H9 (cell line): ENCODE measurements around the gene WNT2. TPM values are rescaled to one million over a fixed set of nuclear protein-coding genes. Genes with fewer than 3 reads are reported as not detected.

Experiments used
- DNase-seq: peaks from one replicate; pipeline ENCODE4 v3.0.0-alpha.2; 2017
- H2AFZ ChIP-seq: one replicate; pipeline ENCODE4 v1.6.1; 2013; ENCODE audit warnings: mild to moderate bottlenecking, low read length, control low read depth, moderate library complexity
- H2AK5ac ChIP-seq: 2 replicates; pipeline ENCODE4 v1.6.1; 2013; ENCODE audit warnings: low read length, control low read depth, mixed read lengths; ENCODE audit not compliant: insufficient read length
- H2BK120ac ChIP-seq: one replicate; pipeline ENCODE4 v1.6.1; 2013; ENCODE audit warnings: low read depth, mild to moderate bottlenecking, low read length, control low read depth, inconsistent platforms; ENCODE audit not compliant: poor library complexity, severe bottlenecking
- H2BK12ac ChIP-seq: 2 replicates; pipeline ENCODE4 v1.6.1; 2013; ENCODE audit warnings: low read length, control low read depth, mixed read lengths, low read depth; ENCODE audit not compliant: insufficient read length
- H2BK15ac ChIP-seq: 2 replicates; pipeline ENCODE4 v1.6.1; 2013; ENCODE audit warnings: low read depth, low read length, control low read depth
- H2BK20ac ChIP-seq: one replicate; pipeline ENCODE4 v1.6.1; 2013; ENCODE audit warnings: low read depth, mild to moderate bottlenecking, low read length, control low read depth, inconsistent platforms; ENCODE audit not compliant: poor library complexity, severe bottlenecking
- H2BK5ac ChIP-seq: 2 replicates; pipeline ENCODE4 v1.6.1; 2013; ENCODE audit warnings: low read length, control low read depth, mixed read lengths; ENCODE audit not compliant: insufficient read length
- H3K14ac ChIP-seq: 2 replicates; pipeline ENCODE4 v1.6.1; 2013; ENCODE audit warnings: low read length, control low read depth; ENCODE audit not compliant: insufficient read depth
- H3K18ac ChIP-seq: 2 replicates; pipeline ENCODE4 v1.6.1; 2013; ENCODE audit warnings: low read depth, mild to moderate bottlenecking, mixed read lengths, low read length, control low read depth; ENCODE audit not compliant: insufficient read length
- H3K23ac ChIP-seq: 2 replicates; pipeline ENCODE4 v1.6.1; 2013; ENCODE audit warnings: low read length, control low read depth, mixed read lengths, low read depth; ENCODE audit not compliant: insufficient read length
- H3K23me2 ChIP-seq: 2 replicates; pipeline ENCODE4 v1.6.1; 2013; ENCODE audit warnings: low read depth, mild to moderate bottlenecking, mixed read lengths, low read length, control low read depth; ENCODE audit not compliant: insufficient read length, poor library complexity, severe bottlenecking
- H3K27ac ChIP-seq: 2 replicates; pipeline ENCODE4 v1.5.1; 2013; ENCODE audit warnings: low read length, control low read depth, mixed read lengths, low read depth; ENCODE audit not compliant: insufficient read length
- H3K27me3 ChIP-seq: 2 replicates; pipeline ENCODE4 v1.6.1; 2013; ENCODE audit warnings: low read length, control low read depth, inconsistent platforms; ENCODE audit not compliant: insufficient read depth
- H3K4ac ChIP-seq: 2 replicates; pipeline ENCODE4 v1.6.1; 2013; ENCODE audit warnings: low read depth, mild to moderate bottlenecking, control low read depth, inconsistent platforms, low read length, moderate library complexity
- H3K4me1 ChIP-seq: 2 replicates; pipeline ENCODE4 v1.6.1; 2013; ENCODE audit warnings: low read length, control low read depth, inconsistent platforms; ENCODE audit not compliant: insufficient read depth
- H3K4me2 ChIP-seq: 2 replicates; pipeline ENCODE4 v1.6.1; 2013; ENCODE audit warnings: low read length, control low read depth, mixed read lengths; ENCODE audit not compliant: insufficient read length, insufficient read depth
- H3K56ac ChIP-seq: 2 replicates; pipeline ENCODE4 v1.6.1; 2013; ENCODE audit warnings: low read depth, mild to moderate bottlenecking, mixed read lengths, low read length, control low read depth; ENCODE audit not compliant: insufficient read length
- H3K79me1 ChIP-seq: 2 replicates; pipeline ENCODE4 v1.6.1; 2013; ENCODE audit warnings: low read depth, mild to moderate bottlenecking, moderate library complexity, low read length, control low read depth, inconsistent platforms; ENCODE audit not compliant: insufficient read depth, poor library complexity, severe bottlenecking
- H3K79me2 ChIP-seq: 2 replicates; pipeline ENCODE4 v1.6.1; 2013; ENCODE audit warnings: low read length, control low read depth, inconsistent platforms; ENCODE audit not compliant: insufficient read depth
- H3K9ac ChIP-seq: 2 replicates; pipeline ENCODE4 v1.6.1; 2013; ENCODE audit warnings: low read length, control low read depth, mixed read lengths; ENCODE audit not compliant: insufficient read length; ENCODE audit errors: extremely low read depth
- H3K9me3 ChIP-seq: one replicate; pipeline ENCODE4 v1.6.1; 2013; ENCODE audit warnings: low read depth, low read length, inconsistent platforms; ENCODE audit not compliant: control insufficient read depth
- H3T11ph ChIP-seq: one replicate; pipeline ENCODE4 v1.6.1; 2013; ENCODE audit warnings: mild to moderate bottlenecking, low read length, control low read depth, inconsistent platforms
- H4K20me1 ChIP-seq: one replicate; pipeline ENCODE4 v1.6.1; 2013; ENCODE audit not compliant: control insufficient read depth, insufficient read length, insufficient read depth
- H4K5ac ChIP-seq: 2 replicates; pipeline ENCODE4 v1.6.1; 2013; ENCODE audit warnings: low read depth, mild to moderate bottlenecking, mixed read lengths, low read length, control low read depth; ENCODE audit not compliant: insufficient read length
- H4K8ac ChIP-seq: replicated peaks from 2 replicates; pipeline ENCODE4 v1.6.1; 2013; ENCODE audit warnings: low read length, control low read depth, mixed read lengths, low read depth; ENCODE audit not compliant: insufficient read length
- H4K91ac ChIP-seq: 2 replicates; pipeline ENCODE4 v1.6.1; 2013; ENCODE audit warnings: low read depth, mild to moderate bottlenecking, moderate library complexity, mixed read lengths, low read length, control low read depth; ENCODE audit not compliant: insufficient read length
- H3K27ac Mint-ChIP-seq, 3 experiments: 2 replicates in 2 of 3; 3 replicates in 1 of 3; pipeline ENCODE4 v1.8.0; 2020 to 2021; ENCODE audit warnings: mixed read lengths in 3 of 3, mild to moderate bottlenecking in 1 of 3, moderate library complexity in 1 of 3
- H3K27me3 Mint-ChIP-seq: 2 replicates; pipeline ENCODE4 v1.8.0; 2021; ENCODE audit warnings: low read depth, mild to moderate bottlenecking, moderate library complexity, mixed read lengths
- H3K36me3 Mint-ChIP-seq, 3 experiments: 2 replicates in 2 of 3; 3 replicates in 1 of 3; pipeline ENCODE4 v1.8.0; 2020 to 2021; ENCODE audit warnings: low read depth in 3 of 3, mixed read lengths in 3 of 3; ENCODE audit not compliant: insufficient read depth in 1 of 3
- H3K4me1 Mint-ChIP-seq, 2 experiments: 2 replicates each; pipeline ENCODE4 v1.8.0; 2020; ENCODE audit warnings: mixed read lengths in 2 of 2
- H3K4me3 Mint-ChIP-seq, 2 experiments: 2 replicates in 1 of 2; 3 replicates in 1 of 2; pipeline ENCODE4 v1.8.0; 2020 to 2021; ENCODE audit warnings: mild to moderate bottlenecking in 2 of 2, mixed read lengths in 2 of 2, moderate library complexity in 1 of 2
- H3K9me3 Mint-ChIP-seq, 2 experiments: 2 replicates in 1 of 2; 3 replicates in 1 of 2; pipeline ENCODE4 v1.8.0; 2020; ENCODE audit warnings: mild to moderate bottlenecking in 2 of 2, mixed read lengths in 2 of 2, moderate library complexity in 1 of 2
- WGBS: extraction: QIAGEN DNeasy Blood & Tissue Kit; methylation state at CpG from one replicate; pipeline ENCODE4 v1.1.7; 2013; ENCODE audit warnings: missing lambda C conversion rate, low lambda C conversion rate, mixed read lengths; ENCODE audit not compliant: insufficient read length; ENCODE audit errors: extremely low coverage; 5-methylcytosine and 5-hydroxymethylcytosine counted together
- total RNA-seq: library from RNA; stranded (reverse); gene quantifications from 2 replicates; pipeline ENCODE4 v1.2.1, GENCODE V29; 2021
- TF ChIP-seq, protein P1 (sequence below): fragments of 200-600 bp; sonication (generic); conservative IDR thresholded peaks from 3 replicates; pipeline ENCODE4 v1.8.0; 2021; ENCODE audit warnings: antibody characterized with exemption, mild to moderate bottlenecking

WNT2 gene
- total RNA-seq, 1 experiment from 2014 or later: not detected

DNA sequence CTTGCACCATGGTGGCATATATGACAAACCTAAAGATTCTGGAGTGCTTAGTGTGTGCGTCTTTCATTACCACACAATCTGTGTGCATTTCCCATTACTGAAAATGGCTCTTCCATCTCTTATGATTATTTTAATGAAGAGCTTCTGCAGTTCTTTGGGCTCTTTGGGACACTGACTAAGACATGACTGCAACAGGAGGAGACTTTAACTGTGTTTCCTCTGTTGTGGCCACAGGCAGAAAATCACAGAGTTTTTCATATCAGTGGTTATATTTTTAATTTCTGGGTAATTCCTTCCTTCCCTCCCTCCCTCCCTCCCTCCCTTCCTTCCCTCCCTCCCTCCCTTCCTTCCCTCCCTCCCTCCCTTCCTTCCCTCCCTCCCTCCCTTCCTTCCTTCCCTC, 58.1 kb downstream of the WNT2 start:
- no peak overlapping the region for H4K5ac ChIP-seq
- no peak overlapping the region for H3K18ac ChIP-seq

More for the DNA sequence above, 58.1 kb downstream of the WNT2 start:
- Histone ChIP-seq H4K20me1 (no peaks in the 10 kb centered on the region), H4K8ac (no peak overlapping the region), H3K23me2 (no peaks in the 10 kb centered on the region), H3K27ac (no peak overlapping the region), H2AK5ac (no peak overlapping the region), H3K27me3 (no peaks in the 10 kb centered on the region), H4K91ac (no peak overlapping the region), H2BK5ac (no peak overlapping the region), H3K56ac (no peak overlapping the region), H3K4me1 (no peaks in the 10 kb centered on the region), H2BK20ac (no peak overlapping the region), H2BK12ac (no peak overlapping the region), H2AFZ (no peak overlapping the region), H3K23ac (no peak overlapping the region), H3K9me3 (no peaks in the 10 kb centered on the region), H2BK120ac (no peak overlapping the region), H3T11ph (no peak overlapping the region), H3K9ac (no peak overlapping the region), H2BK15ac (no peak overlapping the region), H3K79me2 (no peaks in the 10 kb centered on the region), H3K4me2 (no peak overlapping the region), H3K14ac (no peak overlapping the region), H3K79me1 (no peaks in the 10 kb centered on the region), H3K4ac (no peak overlapping the region)
- WGBS: no CpG with 5 or more reads among the region's 1 CpG
- Mint-ChIP-seq H3K27me3 (no peaks in the 10 kb centered on the region; the same call in 1 of the 2 replicates), H3K4me1 (no peaks in the 10 kb centered on the region), H3K9me3 (no peaks in the 10 kb centered on the region; a peak in 1 of 5 replicates), H3K36me3 (no peaks in the 10 kb centered on the region), H3K27ac (no peak overlapping the region), H3K4me3 (no peak overlapping the region)
- TF ChIP-seq, protein P1, sequence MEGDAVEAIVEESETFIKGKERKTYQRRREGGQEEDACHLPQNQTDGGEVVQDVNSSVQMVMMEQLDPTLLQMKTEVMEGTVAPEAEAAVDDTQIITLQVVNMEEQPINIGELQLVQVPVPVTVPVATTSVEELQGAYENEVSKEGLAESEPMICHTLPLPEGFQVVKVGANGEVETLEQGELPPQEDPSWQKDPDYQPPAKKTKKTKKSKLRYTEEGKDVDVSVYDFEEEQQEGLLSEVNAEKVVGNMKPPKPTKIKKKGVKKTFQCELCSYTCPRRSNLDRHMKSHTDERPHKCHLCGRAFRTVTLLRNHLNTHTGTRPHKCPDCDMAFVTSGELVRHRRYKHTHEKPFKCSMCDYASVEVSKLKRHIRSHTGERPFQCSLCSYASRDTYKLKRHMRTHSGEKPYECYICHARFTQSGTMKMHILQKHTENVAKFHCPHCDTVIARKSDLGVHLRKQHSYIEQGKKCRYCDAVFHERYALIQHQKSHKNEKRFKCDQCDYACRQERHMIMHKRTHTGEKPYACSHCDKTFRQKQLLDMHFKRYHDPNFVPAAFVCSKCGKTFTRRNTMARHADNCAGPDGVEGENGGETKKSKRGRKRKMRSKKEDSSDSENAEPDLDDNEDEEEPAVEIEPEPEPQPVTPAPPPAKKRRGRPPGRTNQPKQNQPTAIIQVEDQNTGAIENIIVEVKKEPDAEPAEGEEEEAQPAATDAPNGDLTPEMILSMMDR: no peak
- no peak for DNase-seq
